ENCODE measurements around the gene MAPKBP1.

The MAPKBP1 gene

DNA sequence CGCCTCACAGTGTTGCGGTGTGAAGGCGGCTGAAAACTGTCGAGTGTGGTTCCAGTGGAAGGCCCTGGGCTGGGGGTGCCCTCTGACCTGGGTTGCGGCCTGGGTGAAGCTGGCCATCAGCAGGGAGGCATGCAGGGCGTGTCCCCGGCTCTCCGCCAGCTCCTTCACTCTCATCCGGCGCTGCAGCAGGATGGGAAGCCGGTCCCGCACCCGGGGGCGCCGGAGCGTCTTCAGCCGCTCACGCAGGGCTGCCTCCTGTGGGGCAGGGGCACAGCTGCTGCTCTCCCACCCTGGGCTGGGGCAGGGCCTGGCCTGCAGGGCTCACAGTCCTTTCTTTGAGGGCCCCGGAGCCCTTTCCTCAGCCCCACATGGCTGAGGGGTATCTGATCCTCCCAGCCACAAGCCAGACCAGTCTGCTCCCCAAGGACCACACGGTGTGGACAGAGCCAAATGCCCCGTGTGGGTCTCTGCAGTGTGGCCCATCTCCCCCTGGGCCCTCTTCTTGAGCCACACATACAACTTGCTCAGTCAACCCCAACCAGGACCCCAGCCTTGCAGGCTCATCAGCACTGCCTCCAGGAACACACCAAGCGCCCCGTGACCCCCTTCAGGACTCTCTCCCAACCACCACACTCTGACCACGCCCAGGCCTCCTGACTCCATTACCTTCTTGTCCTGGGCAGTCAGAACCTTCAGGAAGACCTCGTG is 92.7 kb downstream of the MAPKBP1 start:
- Histone ChIP-seq H3K9ac (ENCODE audit: low read length) (no peak overlapping the region), H3K27ac (ENCODE audit: low read length) (no peak overlapping the region), H3K36me3 (ENCODE audit: control insufficient read depth, low read depth, low read length) (no peaks in the 10 kb centered on the region), H3K4me3 (ENCODE audit: low read length) (no peak overlapping the region), H3K4me1 (ENCODE audit: control insufficient read depth, low read depth, low read length) (peaks cover 7% of the 10 kb centered on the region), H3K27me3 (ENCODE audit: control insufficient read depth, insufficient read depth, low read length) (no peaks in the 10 kb centered on the region), H3K9me3 (ENCODE audit: control insufficient read depth, low read depth, low read length) (no peaks in the 10 kb centered on the region)

DNA sequence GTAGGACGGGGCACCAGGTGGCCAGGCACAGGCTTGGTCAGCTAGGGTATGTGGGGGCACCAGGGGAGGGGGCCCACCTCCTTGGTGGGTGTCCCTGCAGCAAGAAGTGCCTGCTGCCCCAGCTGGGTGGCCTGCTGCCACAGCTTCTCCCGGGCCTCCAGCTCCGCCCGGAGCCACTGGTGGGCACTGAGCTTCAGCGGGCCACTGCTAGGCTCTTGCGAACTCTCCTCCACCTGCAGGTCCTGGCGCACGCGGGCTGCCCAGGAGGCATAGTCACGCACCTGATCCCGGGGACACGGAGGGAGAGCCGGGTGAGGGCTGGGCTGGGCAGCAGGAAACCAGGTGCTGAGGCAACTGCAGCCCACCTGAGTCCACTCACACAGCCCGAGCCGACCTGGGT is 94.0 kb downstream of the MAPKBP1 start:
- Histone ChIP-seq H3K9me3 (ENCODE audit: control insufficient read depth, low read depth, low read length) (no peaks in the 10 kb centered on the region), H3K27me3 (ENCODE audit: control insufficient read depth, insufficient read depth, low read length) (no peaks in the 10 kb centered on the region), H3K27ac (ENCODE audit: low read length) (no peak overlapping the region), H3K9ac (ENCODE audit: low read length) (no peak overlapping the region), H3K4me3 (ENCODE audit: low read length) (no peak overlapping the region), H3K4me1 (ENCODE audit: control insufficient read depth, low read depth, low read length) (no peaks in the 10 kb centered on the region), H3K36me3 (ENCODE audit: control insufficient read depth, low read depth, low read length) (no peaks in the 10 kb centered on the region)

DNA sequence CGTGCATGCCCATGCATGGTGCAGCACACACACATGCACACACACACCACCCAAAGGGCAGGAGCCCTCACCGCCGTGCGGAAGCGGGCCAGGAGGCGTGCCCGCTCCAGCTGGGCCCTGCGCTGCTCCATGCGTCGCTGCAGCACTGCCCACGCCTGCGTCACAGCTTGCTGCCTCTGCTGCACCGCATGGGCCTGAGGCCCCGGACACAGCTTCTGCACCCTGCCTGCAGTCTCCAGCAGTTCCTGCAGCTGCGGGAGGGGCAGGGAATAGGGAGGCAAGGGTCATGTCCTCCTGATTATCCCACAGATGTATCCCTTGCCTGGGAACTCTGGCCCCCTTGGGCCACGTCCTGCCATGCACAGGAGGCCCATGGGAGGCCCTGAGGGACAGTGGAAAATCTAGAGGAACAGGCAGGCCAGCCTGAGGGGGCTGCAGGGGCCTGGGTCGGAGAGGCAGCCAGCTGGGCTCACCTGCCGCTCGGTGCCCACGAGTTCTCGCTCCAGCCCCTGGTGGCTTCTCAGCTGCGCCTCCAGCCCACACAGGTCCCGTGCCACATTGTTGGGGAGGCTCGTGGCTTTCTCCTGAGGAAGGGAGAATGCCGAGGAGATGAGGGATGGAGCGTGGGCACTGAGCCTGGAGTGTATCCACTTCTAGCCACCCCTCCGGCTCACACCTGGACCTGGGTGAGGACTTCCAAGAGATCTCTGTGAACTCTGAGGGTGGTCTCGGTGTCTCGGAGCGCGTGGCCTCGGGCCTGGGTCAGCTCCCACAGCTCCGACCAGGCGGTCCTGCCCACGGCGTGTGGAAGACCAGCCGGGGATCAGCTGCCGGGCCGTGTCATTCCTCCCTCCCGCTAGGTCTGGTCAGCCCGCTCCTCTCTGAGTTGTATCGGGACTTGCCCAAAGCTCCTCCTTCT is 95.7 kb downstream of the MAPKBP1 start:
- Histone ChIP-seq H3K9ac (ENCODE audit: low read length) (no peak overlapping the region), H3K27ac (ENCODE audit: low read length) (no peak overlapping the region), H3K27me3 (ENCODE audit: control insufficient read depth, insufficient read depth, low read length) (no peaks in the 10 kb centered on the region), H3K9me3 (ENCODE audit: control insufficient read depth, low read depth, low read length) (no peaks in the 10 kb centered on the region), H3K4me1 (ENCODE audit: control insufficient read depth, low read depth, low read length) (no peaks in the 10 kb centered on the region), H3K4me3 (ENCODE audit: low read length) (no peak overlapping the region), H3K36me3 (ENCODE audit: control insufficient read depth, low read depth, low read length) (no peaks in the 10 kb centered on the region)

GRCh38 chr15:41870689-41871081 is 96.4 kb downstream of the MAPKBP1 start:
- H3K4me1 ChIP-seq (ENCODE audit: control insufficient read depth, low read depth, low read length): no peaks in the 10 kb centered on the region
- no peaks in the 10 kb centered on the region for H3K36me3 ChIP-seq (ENCODE audit: control insufficient read depth, low read depth, low read length)
- no peak overlapping the region for H3K9ac ChIP-seq (ENCODE audit: low read length)
- no peak overlapping the region for H3K27ac ChIP-seq (ENCODE audit: low read length)
- no peak overlapping the region for H3K4me3 ChIP-seq (ENCODE audit: low read length)
- no peaks in the 10 kb centered on the region for H3K27me3 ChIP-seq (ENCODE audit: control insufficient read depth, insufficient read depth, low read length)
- no peaks in the 10 kb centered on the region for H3K9me3 ChIP-seq (ENCODE audit: control insufficient read depth, low read depth, low read length)

- H3K27ac ChIP-seq (ENCODE audit: low read length): no peak overlapping the region
- H3K4me1 ChIP-seq (ENCODE audit: control insufficient read depth, low read depth, low read length): no peaks in the 10 kb centered on the region
- H3K4me3 ChIP-seq (ENCODE audit: low read length): no peak overlapping the region
- no peaks in the 10 kb centered on the region for H3K36me3 ChIP-seq (ENCODE audit: control insufficient read depth, low read depth, low read length)
- no peaks in the 10 kb centered on the region for H3K9me3 ChIP-seq (ENCODE audit: control insufficient read depth, low read depth, low read length)
- no peaks in the 10 kb centered on the region for H3K27me3 ChIP-seq (ENCODE audit: control insufficient read depth, insufficient read depth, low read length)
- H3K9ac ChIP-seq (ENCODE audit: low read length): no peak overlapping the region
Observed at GRCh38 chr15:41871175-41871905, 97.1 kb downstream of the MAPKBP1 start.

- H3K36me3 ChIP-seq (ENCODE audit: control insufficient read depth, low read depth, low read length): no peaks in the 10 kb centered on the region
- H3K9ac ChIP-seq (ENCODE audit: low read length): no peak overlapping the region
- H3K27ac ChIP-seq (ENCODE audit: low read length): no peak overlapping the region
- H3K27me3 ChIP-seq (ENCODE audit: control insufficient read depth, insufficient read depth, low read length): no peaks in the 10 kb centered on the region
- H3K4me3 ChIP-seq (ENCODE audit: low read length): no peak overlapping the region
- H3K4me1 ChIP-seq (ENCODE audit: control insufficient read depth, low read depth, low read length): no peaks in the 10 kb centered on the region
- H3K9me3 ChIP-seq (ENCODE audit: control insufficient read depth, low read depth, low read length): no peaks in the 10 kb centered on the region
Observed at GRCh38 chr15:41872166-41872747, 98.0 kb downstream of the MAPKBP1 start.

GRCh38 chr15:41873711-41874110 is 99.4 kb downstream of the MAPKBP1 start:
- no peak overlapping the region for H3K27ac ChIP-seq (ENCODE audit: low read length)
- H3K36me3 ChIP-seq (ENCODE audit: control insufficient read depth, low read depth, low read length): no peaks in the 10 kb centered on the region
- no peaks in the 10 kb centered on the region for H3K27me3 ChIP-seq (ENCODE audit: control insufficient read depth, insufficient read depth, low read length)
- no peak overlapping the region for H3K9ac ChIP-seq (ENCODE audit: low read length)
- no peaks in the 10 kb centered on the region for H3K4me1 ChIP-seq (ENCODE audit: control insufficient read depth, low read depth, low read length)
- no peaks in the 10 kb centered on the region for H3K9me3 ChIP-seq (ENCODE audit: control insufficient read depth, low read depth, low read length)
- H3K4me3 ChIP-seq (ENCODE audit: low read length): no peak overlapping the region

DNA sequence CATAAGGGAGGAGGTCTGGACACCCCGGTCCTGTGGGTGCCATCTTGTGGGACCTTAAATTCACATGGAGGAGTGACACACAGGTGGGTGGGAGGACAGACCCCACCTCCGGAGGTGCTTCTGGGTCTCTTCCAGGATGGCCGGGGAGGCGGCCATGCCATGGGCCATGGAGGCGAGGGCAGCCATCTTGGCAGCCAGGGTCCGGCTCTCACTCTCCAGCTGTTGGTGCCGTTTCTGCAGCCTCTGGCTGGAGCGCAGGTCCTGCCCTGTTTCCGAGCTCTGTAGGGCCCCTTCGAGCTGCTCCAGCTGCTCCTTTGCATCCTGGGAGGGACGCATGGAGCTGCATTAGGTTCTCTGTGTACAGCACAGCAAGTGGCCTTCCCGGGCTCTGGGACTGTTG is 100.5 kb downstream of the MAPKBP1 start:
- no peaks in the 10 kb centered on the region for H3K27me3 ChIP-seq (ENCODE audit: control insufficient read depth, insufficient read depth, low read length)
- H3K9me3 ChIP-seq (ENCODE audit: control insufficient read depth, low read depth, low read length): no peaks in the 10 kb centered on the region
- H3K9ac ChIP-seq (ENCODE audit: low read length): no peak overlapping the region
- no peak overlapping the region for H3K27ac ChIP-seq (ENCODE audit: low read length)
- H3K4me3 ChIP-seq (ENCODE audit: low read length): no peak overlapping the region
- no peaks in the 10 kb centered on the region for H3K36me3 ChIP-seq (ENCODE audit: control insufficient read depth, low read depth, low read length)
- H3K4me1 ChIP-seq (ENCODE audit: control insufficient read depth, low read depth, low read length): no peaks in the 10 kb centered on the region

- Histone ChIP-seq H3K9me3 (ENCODE audit: control insufficient read depth, low read depth, low read length) (no peaks in the 10 kb centered on the region), H3K27me3 (ENCODE audit: control insufficient read depth, insufficient read depth, low read length) (peaks cover 7% of the 10 kb centered on the region), H3K36me3 (ENCODE audit: control insufficient read depth, low read depth, low read length) (no peaks in the 10 kb centered on the region), H3K4me1 (ENCODE audit: control insufficient read depth, low read depth, low read length) (no peaks in the 10 kb centered on the region), H3K9ac (ENCODE audit: low read length) (no peak overlapping the region), H3K4me3 (ENCODE audit: low read length) (no peak overlapping the region), H3K27ac (ENCODE audit: low read length) (no peak overlapping the region)
Observed at GRCh38 chr15:41876007-41876406, 101.7 kb downstream of the MAPKBP1 start.

GRCh38 chr15:41876689-41877088 is 102.4 kb downstream of the MAPKBP1 start:
- Histone ChIP-seq H3K36me3 (ENCODE audit: control insufficient read depth, low read depth, low read length) (no peaks in the 10 kb centered on the region), H3K4me3 (ENCODE audit: low read length) (no peak overlapping the region), H3K27ac (ENCODE audit: low read length) (no peak overlapping the region), H3K27me3 (ENCODE audit: control insufficient read depth, insufficient read depth, low read length) (peaks cover 13% of the 10 kb centered on the region), H3K9me3 (ENCODE audit: control insufficient read depth, low read depth, low read length) (no peaks in the 10 kb centered on the region), H3K9ac (ENCODE audit: low read length) (no peak overlapping the region), H3K4me1 (ENCODE audit: control insufficient read depth, low read depth, low read length) (no peaks in the 10 kb centered on the region)
